Mesothelial cell of epicardium (in vitro differentiated cells): ENCODE results near the gene NOG. TPM values are rescaled to one million over a fixed set of nuclear protein-coding genes. Genes with fewer than 3 reads are reported as not detected.

ENCODE experiments used
- DNase-seq, 2 experiments: peaks; one replicate each; pipeline ENCODE4 v3.0.0; 2021; ENCODE audit warnings: low spot score in 2 of 2; ENCODE audit not compliant: unreplicated experiment in 2 of 2
- H3K27ac Mint-ChIP-seq: 2 replicates; pipeline ENCODE4 v1.8.0; 2021; ENCODE audit warnings: mixed read lengths
- H3K27me3 Mint-ChIP-seq: 2 replicates; pipeline ENCODE4 v1.8.0; 2021; ENCODE audit warnings: low read depth, mixed read lengths
- H3K36me3 Mint-ChIP-seq: 2 replicates; pipeline ENCODE4 v1.8.0; 2021; ENCODE audit warnings: mixed read lengths
- H3K4me1 Mint-ChIP-seq: 2 replicates; pipeline ENCODE4 v1.8.0; 2021; ENCODE audit warnings: mixed read lengths
- H3K4me3 Mint-ChIP-seq: 2 replicates; pipeline ENCODE4 v1.8.0; 2021; ENCODE audit warnings: mild to moderate bottlenecking, moderate library complexity, mixed read lengths
- H3K9me3 Mint-ChIP-seq: 2 replicates; pipeline ENCODE4 v1.8.0; 2021; ENCODE audit warnings: mixed read lengths
- CTCF ChIP-seq: fragments of 200-600 bp; sonication (generic); IDR thresholded peaks from one replicate; pipeline ENCODE4 v1.5.0; 2021; ENCODE audit warnings: antibody characterized with exemption; ENCODE audit not compliant: unreplicated experiment
- total RNA-seq: library from RNA; stranded (reverse); gene quantifications from 3 replicates; pipeline ENCODE4 v1.2.1, GENCODE V29; 2021

The NOG gene
- total RNA-seq, 1 donor from 2014 or later: 13.7 TPM

- H3K4me1 Mint-ChIP-seq: no peaks in the 10 kb centered on the region
- H3K9me3 Mint-ChIP-seq: no peaks in the 10 kb centered on the region
- H3K4me3 Mint-ChIP-seq: no peak overlapping the region
- no peaks in the 10 kb centered on the region for H3K36me3 Mint-ChIP-seq
- H3K27me3 Mint-ChIP-seq: no peaks in the 10 kb centered on the region
- no peak for TF ChIP-seq CTCF
- no peak overlapping the region for H3K27ac Mint-ChIP-seq
- no peak for DNase-seq
Observed at GRCh38 chr17:56613131-56613530, 19.6 kb downstream of the NOG start.

DNA sequence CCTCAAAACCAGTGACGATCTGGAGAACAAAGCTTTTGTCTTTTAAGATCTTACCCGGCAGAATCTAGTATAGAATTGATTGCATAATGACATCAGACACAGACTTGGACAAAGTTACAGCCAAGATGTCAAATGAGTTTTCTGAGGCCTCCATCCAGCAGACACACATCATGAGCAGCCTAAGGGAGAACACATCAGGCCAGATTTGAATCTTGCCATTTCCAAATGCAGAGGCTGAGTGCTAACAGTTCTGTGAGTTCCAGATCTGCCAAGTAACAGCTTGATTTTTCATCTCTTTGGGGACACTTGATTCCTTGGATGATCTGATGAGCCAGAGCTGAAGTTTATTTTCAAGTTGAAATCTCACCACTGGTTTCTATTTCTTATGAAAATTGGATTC is 21.0 kb downstream of the NOG start:
- H3K9me3 Mint-ChIP-seq: no peaks in the 10 kb centered on the region
- no peak overlapping the region for H3K27ac Mint-ChIP-seq
- no peak overlapping the region for H3K4me3 Mint-ChIP-seq
- TF ChIP-seq CTCF: no peak
- H3K4me1 Mint-ChIP-seq: no peaks in the 10 kb centered on the region
- DNase-seq: no peak
- no peaks in the 10 kb centered on the region for H3K27me3 Mint-ChIP-seq
- no peaks in the 10 kb centered on the region for H3K36me3 Mint-ChIP-seq

GRCh38 chr17:56616239-56616638 is 22.7 kb downstream of the NOG start:
- no peaks in the 10 kb centered on the region for H3K9me3 Mint-ChIP-seq
- no peaks in the 10 kb centered on the region for H3K27me3 Mint-ChIP-seq
- no peak for DNase-seq
- no peak overlapping the region for H3K4me3 Mint-ChIP-seq
- TF ChIP-seq CTCF: no peak
- H3K4me1 Mint-ChIP-seq: no peaks in the 10 kb centered on the region
- H3K36me3 Mint-ChIP-seq: no peaks in the 10 kb centered on the region
- H3K27ac Mint-ChIP-seq: no peak overlapping the region

GRCh38 chr17:56623383-56623782 is 29.9 kb downstream of the NOG start:
- peaks cover 9% of the 10 kb centered on the region for H3K4me1 Mint-ChIP-seq
- peaks cover 9% of the 10 kb centered on the region for H3K27me3 Mint-ChIP-seq
- no peak for DNase-seq
- H3K36me3 Mint-ChIP-seq: no peaks in the 10 kb centered on the region
- no peak overlapping the region for H3K27ac Mint-ChIP-seq
- H3K9me3 Mint-ChIP-seq: no peaks in the 10 kb centered on the region
- TF ChIP-seq CTCF: no peak
- no peak overlapping the region for H3K4me3 Mint-ChIP-seq

DNA sequence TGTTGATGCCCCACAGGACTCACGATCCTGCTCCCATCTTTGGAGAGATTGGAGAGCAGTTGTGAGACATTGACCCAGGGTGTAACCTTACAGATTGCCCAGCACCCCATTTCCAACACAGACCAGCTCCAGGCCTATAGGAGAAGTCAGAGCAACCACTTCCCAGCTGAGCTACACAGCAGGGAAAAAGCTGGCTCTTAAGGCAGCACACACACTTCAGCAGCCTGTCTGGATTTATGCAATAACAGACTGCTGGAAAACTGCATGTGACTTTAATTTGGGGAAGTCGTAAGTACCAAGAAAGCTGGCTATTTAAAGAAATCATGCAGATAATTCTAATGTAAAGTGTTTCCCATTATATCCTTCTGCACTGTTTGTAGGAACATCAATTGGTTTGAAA is 30.8 kb downstream of the NOG start:
- Mint-ChIP-seq H3K4me3 (no peak overlapping the region), H3K4me1 (peaks cover 9% of the 10 kb centered on the region), H3K27me3 (peaks cover 10% of the 10 kb centered on the region), H3K36me3 (no peaks in the 10 kb centered on the region), H3K27ac (no peak overlapping the region), H3K9me3 (no peaks in the 10 kb centered on the region)
- no peak for DNase-seq
- TF ChIP-seq CTCF: no peak

DNA sequence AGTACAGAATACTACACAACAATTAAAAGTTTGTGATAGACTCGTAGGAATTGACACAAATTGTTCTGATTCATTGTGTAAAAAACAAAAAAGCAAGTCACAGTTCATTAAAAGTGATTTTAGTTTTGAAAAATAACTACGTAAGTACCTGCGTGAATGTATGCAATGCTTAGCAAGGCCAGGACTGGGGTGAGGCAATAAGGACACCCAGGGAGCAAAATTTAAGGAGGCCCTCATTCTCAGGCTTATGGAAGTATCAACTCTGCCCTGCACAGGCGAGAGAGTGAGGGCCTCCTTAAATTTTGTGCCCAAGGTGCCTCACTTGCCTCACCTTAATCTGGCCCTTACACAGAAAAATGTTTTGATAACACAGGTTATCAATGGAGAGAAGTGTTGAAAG is 31.4 kb downstream of the NOG start:
- no peak for DNase-seq
- no peak overlapping the region for H3K27ac Mint-ChIP-seq
- no peaks in the 10 kb centered on the region for H3K36me3 Mint-ChIP-seq
- peaks cover 10% of the 10 kb centered on the region for H3K27me3 Mint-ChIP-seq
- no peak overlapping the region for H3K4me3 Mint-ChIP-seq
- peaks cover 9% of the 10 kb centered on the region for H3K4me1 Mint-ChIP-seq
- TF ChIP-seq CTCF: no peak
- no peaks in the 10 kb centered on the region for H3K9me3 Mint-ChIP-seq
